B cell (primary cell): Measurements from ENCODE around the gene OR10J1.

Experiments
- CTCF ChIP-seq: fragments of 200-600 bp; IDR thresholded peaks from one replicate; pipeline ENCODE4 v1.8.0; 2022; ENCODE audit warnings: antibody characterized with exemption, mild to moderate bottlenecking
- EZH2 ChIP-seq: IDR thresholded peaks from 2 replicates; pipeline ENCODE4 v1.6.1; 2012; ENCODE audit warnings: borderline replicate concordance, low read depth, mild to moderate bottlenecking, moderate library complexity, low read length; ENCODE audit not compliant: insufficient read depth, poor library complexity, severe bottlenecking

GRCh38 chr1:159408862-159409400 lies 30.6 kb upstream of the OR10J1 start:
- TF ChIP-seq CTCF (no peak), EZH2 (no peak)
